Hepatocyte (in vitro differentiated cells): ENCODE data around the gene TMIGD3.
"Not testable (repeated sequence)": the region's sequence is repeated elsewhere in the genome, so short reads cannot be mapped to it uniquely, and the experiment has no call there.

ENCODE experiments used
- EZH2phosphoT487 ChIP-seq: fragments of 200-600 bp; sonication (generic); IDR thresholded peaks from one replicate; pipeline ENCODE4 v1.6.1; 2018; ENCODE audit warnings: antibody characterized with exemption, mild to moderate bottlenecking, low read depth, moderate library complexity; ENCODE audit not compliant: unreplicated experiment, severe bottlenecking
- TF ChIP-seq, protein P1 (sequence below): fragments of 200-600 bp; sonication (generic); IDR thresholded peaks from 2 replicates; pipeline ENCODE4 v1.5.1; 2016; ENCODE audit warnings: antibody characterized with exemption, mild to moderate bottlenecking; ENCODE audit not compliant: poor library complexity

DNA sequence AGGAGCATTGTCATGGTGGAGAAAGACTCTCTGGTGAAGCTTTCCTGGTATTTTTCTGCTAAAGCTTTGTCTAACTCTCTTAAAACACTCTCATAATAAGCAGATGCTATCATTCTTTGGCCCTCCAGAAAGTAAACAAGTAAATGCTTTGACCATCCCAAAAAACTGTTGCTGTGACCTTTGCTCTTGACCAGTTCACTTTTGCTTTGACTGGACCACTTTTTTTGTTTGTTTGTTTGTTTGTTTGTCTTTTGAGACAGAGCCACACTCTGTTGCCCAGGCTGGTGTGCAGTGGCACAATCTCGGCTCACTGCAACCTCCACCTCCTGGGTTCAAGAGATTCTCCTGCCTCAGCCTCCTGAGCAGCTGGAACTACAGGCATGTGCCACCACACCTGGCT is 44.4 kb upstream of the TMIGD3 start:
- TF ChIP-seq, protein P1, sequence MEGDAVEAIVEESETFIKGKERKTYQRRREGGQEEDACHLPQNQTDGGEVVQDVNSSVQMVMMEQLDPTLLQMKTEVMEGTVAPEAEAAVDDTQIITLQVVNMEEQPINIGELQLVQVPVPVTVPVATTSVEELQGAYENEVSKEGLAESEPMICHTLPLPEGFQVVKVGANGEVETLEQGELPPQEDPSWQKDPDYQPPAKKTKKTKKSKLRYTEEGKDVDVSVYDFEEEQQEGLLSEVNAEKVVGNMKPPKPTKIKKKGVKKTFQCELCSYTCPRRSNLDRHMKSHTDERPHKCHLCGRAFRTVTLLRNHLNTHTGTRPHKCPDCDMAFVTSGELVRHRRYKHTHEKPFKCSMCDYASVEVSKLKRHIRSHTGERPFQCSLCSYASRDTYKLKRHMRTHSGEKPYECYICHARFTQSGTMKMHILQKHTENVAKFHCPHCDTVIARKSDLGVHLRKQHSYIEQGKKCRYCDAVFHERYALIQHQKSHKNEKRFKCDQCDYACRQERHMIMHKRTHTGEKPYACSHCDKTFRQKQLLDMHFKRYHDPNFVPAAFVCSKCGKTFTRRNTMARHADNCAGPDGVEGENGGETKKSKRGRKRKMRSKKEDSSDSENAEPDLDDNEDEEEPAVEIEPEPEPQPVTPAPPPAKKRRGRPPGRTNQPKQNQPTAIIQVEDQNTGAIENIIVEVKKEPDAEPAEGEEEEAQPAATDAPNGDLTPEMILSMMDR, result not testable (repeated sequence)
- TF ChIP-seq EZH2phosphoT487, result not testable (repeated sequence)
